ENCODE measurements around the gene BDKRB2. TPM values are rescaled to one million over a fixed set of nuclear protein-coding genes. Genes with fewer than 3 reads are reported as not detected.

The BDKRB2 gene
- total and polyA plus RNA-seq, 2 of the 8 experiments (the other 6 are each of a cell fraction or from before 2014, with no cell fraction given) = 0.13 to 0.21 TPM

DNA sequence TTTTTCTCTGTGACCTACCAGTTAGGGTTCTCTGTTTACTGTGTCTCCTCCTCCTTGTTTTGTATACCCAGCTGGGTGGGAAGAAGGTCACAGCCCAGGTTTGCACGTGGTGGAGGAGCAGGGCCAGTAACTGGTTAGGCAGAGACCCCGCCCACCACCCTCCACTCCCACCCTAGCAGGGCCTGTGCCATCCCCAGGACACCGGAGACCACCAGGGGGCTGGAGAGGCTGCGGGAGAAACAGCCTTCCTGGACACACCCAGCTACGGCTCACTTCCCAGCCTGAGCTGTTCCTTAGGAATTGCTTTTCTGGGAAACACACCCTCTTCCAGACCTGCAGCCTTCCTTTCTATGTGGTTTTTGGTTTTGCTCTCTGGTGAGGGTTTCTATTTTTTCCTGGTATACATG, 21.1 kb downstream of the BDKRB2 start (continued):
- no peak for TF ChIP-seq JUND (IDR thresholded peaks at IDR 0.05; ENCODE audit: low read length)

Measured in H1 (cell line).